Spleen (tissue), 11 donors: ENCODE measurements around the gene NKX2-2. TPM values are rescaled to one million over a fixed set of nuclear protein-coding genes. Genes with fewer than 3 reads are reported as not detected.

Source experiments
- DNase-seq: peaks from one replicate; pipeline ENCODE4 v3.0.0-alpha.2; 2020
- H3K27ac ChIP-seq, 8 donors: fragments of 200-600 bp; sonication (generic) in 7 of 8; 1 replicate in 4 of 8; 2 replicates in 4 of 8; pipeline versions ENCODE4 v1.5.0 to v1.8.0; 2016 to 2021; ENCODE audit warnings: inconsistent platforms in 4 of 8, mild to moderate bottlenecking in 4 of 8, moderate library complexity in 1 of 8
- H3K27me3 ChIP-seq, 7 donors: fragments of 200-600 bp; sonication (generic) in 6 of 7; replicated peaks in 1 of 7; 1 replicate in 4 of 7; 2 replicates in 3 of 7; pipeline versions ENCODE4 v1.5.0 to v1.8.0; 2016 to 2021; ENCODE audit warnings: inconsistent platforms in 3 of 7, mild to moderate bottlenecking in 1 of 7
- H3K36me3 ChIP-seq, 6 donors: fragments of 200-600 bp; sonication (generic) in 5 of 6; 1 replicate in 4 of 6; 2 replicates in 2 of 6; pipeline versions ENCODE4 v1.5.0 to v1.8.0; 2016 to 2021; ENCODE audit warnings: inconsistent platforms in 2 of 6
- H3K4me1 ChIP-seq, 6 donors: fragments of 200-600 bp; sonication (generic) in 5 of 6; 1 replicate in 3 of 6; 2 replicates in 3 of 6; pipeline versions ENCODE4 v1.5.0 to v1.8.0; 2016 to 2021; ENCODE audit warnings: inconsistent platforms in 3 of 6
- H3K4me3 ChIP-seq, 8 donors: fragments of 200-600 bp; sonication (generic) in 7 of 8; 1 replicate in 4 of 8; 2 replicates in 4 of 8; pipeline versions ENCODE4 v1.5.0 to v1.8.0; 2016 to 2021; ENCODE audit warnings: inconsistent platforms in 4 of 8, mild to moderate bottlenecking in 4 of 8, moderate library complexity in 2 of 8
- H3K9me3 ChIP-seq, 8 donors: fragments of 200-600 bp; sonication (generic) in 7 of 8; 1 replicate in 4 of 8; 2 replicates in 4 of 8; pipeline versions ENCODE4 v1.5.0 to v1.8.0; 2016 to 2021; ENCODE audit warnings: inconsistent platforms in 4 of 8
- POLR2A ChIP-seq, 3 donors: fragments of 450-650 bp; IDR thresholded peaks; one replicate each; pipeline ENCODE4 v1.5.1; 2017; ENCODE audit warnings: antibody characterized with exemption in 3 of 3, mild to moderate bottlenecking in 1 of 3
- POLR2AphosphoS5 ChIP-seq, 3 donors: sonication (generic); formaldehyde crosslinking; IDR thresholded peaks; one replicate each; pipeline ENCODE4 v1.5.1; 2017; ENCODE audit warnings: antibody characterized with exemption in 3 of 3
- WGBS, 5 donors: extraction: QIAGEN DNeasy Blood & Tissue Kit in 3 of 5; methylation state at CpG; one replicate each; pipeline versions ENCODE4 v1.1.5 to v1.1.7; 2013 to 2018; 5-methylcytosine and 5-hydroxymethylcytosine counted together
- intact Hi-C: fragments of 100-400 bp; cut with DNase I; formaldehyde crosslinking; loops from one replicate; pipeline ENCODE4 v1.15.0; 2023; ENCODE audit warnings: low total_unique reads
- polyA plus RNA-seq, 3 donors: library from polyadenylated mRNA; stranded (reverse); fragments of 200-250 nt; gene quantifications; one replicate each; pipeline ENCODE4 v1.2.1, GENCODE V29; 2013
- total RNA-seq, 7 donors: library from RNA; depleted of rRNA in 3 of 7; stranded (reverse); fragments of >200 nt in 3 of 7; fragmentation: NEBNext Ultra II Directional in 4 of 7; extraction: Animal tissue kit (Norgen Biotek cat#: 25700) in 4 of 7; gene quantifications; one replicate each; pipeline versions ENCODE4 v1.1.0 to v1.2.1, GENCODE V29; 2016 to 2021
- TF ChIP-seq, protein P1 (sequence below), 11 experiments: fragments of 200-600 bp in 7 of 11; fragments of 450-650 bp in 4 of 11; sonication (generic) in 4 of 11; IDR thresholded peaks in 8 of 11; conservative IDR thresholded peaks in 3 of 11; 1 replicate in 7 of 11; 2 replicates in 4 of 11; pipeline versions ENCODE4 v1.4.0 to v1.8.0; 2016 to 2021; ENCODE audit warnings: antibody characterized with exemption in 11 of 11, inconsistent platforms in 4 of 11, mild to moderate bottlenecking in 1 of 11
- donor health status: healthy with polysubstance abuse.
- donor health status: DM: no; HTN: no; CAD: no; lungs with moderate emphysema.
- donor health status: DM: no; HTN: no; CAD: no.
- donor health status: Bipolar disorder and iron deficiency.
- donor health status: healthy.
- donor health status: DM: no; HTN: no; CAD: no.
- donor health status: DM: yes; HTN: yes; CAD: no.

NKX2-2 gene
- total and polyA plus RNA-seq, 10 donors = 0.03 TPM; not detected in 9

DNA sequence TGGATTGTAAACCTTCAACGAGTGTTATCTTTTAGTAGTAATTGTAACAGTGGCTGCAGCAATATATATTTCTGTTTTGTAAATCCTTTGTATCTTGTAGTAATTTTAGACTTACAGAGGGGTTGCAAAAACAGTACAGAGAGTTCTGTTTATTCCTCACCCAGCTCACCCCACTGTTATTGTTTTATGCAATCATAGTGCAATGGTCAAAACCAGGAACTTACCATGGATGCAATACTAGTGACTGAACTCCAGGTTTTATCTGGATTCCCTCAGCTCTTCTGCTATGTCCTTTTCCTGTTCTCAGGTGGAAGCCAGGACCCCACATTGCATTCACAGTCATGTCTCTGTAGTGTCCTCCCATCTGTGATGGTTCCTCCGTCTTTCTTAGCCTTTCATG lies 42.5 kb upstream of the NKX2-2 start:
- TF ChIP-seq POLR2AphosphoS5 (IDR thresholded peaks at IDR 0.05) (no peak), POLR2A (IDR thresholded peaks at IDR 0.05) (no peak)
- TF ChIP-seq, protein P1, sequence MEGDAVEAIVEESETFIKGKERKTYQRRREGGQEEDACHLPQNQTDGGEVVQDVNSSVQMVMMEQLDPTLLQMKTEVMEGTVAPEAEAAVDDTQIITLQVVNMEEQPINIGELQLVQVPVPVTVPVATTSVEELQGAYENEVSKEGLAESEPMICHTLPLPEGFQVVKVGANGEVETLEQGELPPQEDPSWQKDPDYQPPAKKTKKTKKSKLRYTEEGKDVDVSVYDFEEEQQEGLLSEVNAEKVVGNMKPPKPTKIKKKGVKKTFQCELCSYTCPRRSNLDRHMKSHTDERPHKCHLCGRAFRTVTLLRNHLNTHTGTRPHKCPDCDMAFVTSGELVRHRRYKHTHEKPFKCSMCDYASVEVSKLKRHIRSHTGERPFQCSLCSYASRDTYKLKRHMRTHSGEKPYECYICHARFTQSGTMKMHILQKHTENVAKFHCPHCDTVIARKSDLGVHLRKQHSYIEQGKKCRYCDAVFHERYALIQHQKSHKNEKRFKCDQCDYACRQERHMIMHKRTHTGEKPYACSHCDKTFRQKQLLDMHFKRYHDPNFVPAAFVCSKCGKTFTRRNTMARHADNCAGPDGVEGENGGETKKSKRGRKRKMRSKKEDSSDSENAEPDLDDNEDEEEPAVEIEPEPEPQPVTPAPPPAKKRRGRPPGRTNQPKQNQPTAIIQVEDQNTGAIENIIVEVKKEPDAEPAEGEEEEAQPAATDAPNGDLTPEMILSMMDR (IDR thresholded peaks at IDR 0.05 in 8 of 11, conservative IDR thresholded peaks at IDR 0.05 in 3 of 11) = no peak
- peaks cover 0 to 52% (median 5%) of the 10 kb centered on the region in 7 donors for H3K27me3 ChIP-seq
- no peaks in the 10 kb centered on the region for H3K36me3 ChIP-seq
- H3K4me1 ChIP-seq = no peaks in the 10 kb centered on the region
- DNase-seq = no peak
- H3K4me3 ChIP-seq = no peak overlapping the region
- no peak overlapping the region for H3K27ac ChIP-seq
- no peaks in the 10 kb centered on the region for H3K9me3 ChIP-seq
- 72 to 91% (median 82%) methylated on average over 2 of the region's 2 CpGs for WGBS, 5 donors
- intact Hi-C loops = no loop called here

DNA sequence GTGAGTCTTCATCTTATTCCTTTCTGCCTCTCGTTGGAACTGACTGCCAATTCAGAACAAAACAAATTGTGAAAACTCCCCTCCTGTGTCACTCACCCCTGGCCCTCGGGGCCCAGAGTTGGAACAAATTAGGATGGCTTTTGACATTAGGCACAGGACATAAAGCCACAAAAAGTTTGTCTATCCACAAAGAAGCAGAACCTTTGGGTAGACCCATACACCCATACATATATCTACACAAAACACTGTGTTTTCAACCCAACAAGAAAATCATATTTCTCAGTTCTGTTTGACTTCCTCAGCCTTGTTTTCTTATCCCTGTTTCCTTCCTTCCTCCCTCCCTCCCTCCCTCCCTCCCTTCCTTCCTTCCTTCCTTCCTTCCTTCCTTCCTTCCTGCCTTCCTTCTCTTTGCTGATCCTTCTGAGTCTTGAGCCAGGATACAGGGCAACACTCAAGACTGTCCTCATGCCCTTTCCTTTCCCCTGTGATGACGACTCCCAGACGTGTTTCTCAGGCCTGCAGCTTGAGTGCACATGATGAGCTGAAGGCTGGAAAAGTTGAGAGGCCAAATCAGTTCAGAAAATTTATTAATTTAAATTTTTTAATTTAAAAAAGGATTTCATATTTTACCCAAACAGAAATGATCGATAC lies 41.7 kb upstream of the NKX2-2 start:
- Histone ChIP-seq H3K4me1 (no peaks in the 10 kb centered on the region), H3K27me3 (peaks cover 0 to 45% (median 4%) of the 10 kb centered on the region in 7 donors), H3K27ac (peak overlapping the region in 1 of 8 donors; percentile 3), H3K36me3 (no peaks in the 10 kb centered on the region), H3K4me3 (no peak overlapping the region), H3K9me3 (no peaks in the 10 kb centered on the region)
- TF ChIP-seq, protein P1 (IDR thresholded peaks at IDR 0.05 in 8 of 11, conservative IDR thresholded peaks at IDR 0.05 in 3 of 11) = no peak
- no peak for TF ChIP-seq POLR2AphosphoS5 (IDR thresholded peaks at IDR 0.05)
- no peak for TF ChIP-seq POLR2A (IDR thresholded peaks at IDR 0.05)
- intact Hi-C loops = no loop called here
- 49 to 68% (median 67%) methylated on average over 5 of the region's 5 CpGs for WGBS, 5 donors
- no peak for DNase-seq

DNA sequence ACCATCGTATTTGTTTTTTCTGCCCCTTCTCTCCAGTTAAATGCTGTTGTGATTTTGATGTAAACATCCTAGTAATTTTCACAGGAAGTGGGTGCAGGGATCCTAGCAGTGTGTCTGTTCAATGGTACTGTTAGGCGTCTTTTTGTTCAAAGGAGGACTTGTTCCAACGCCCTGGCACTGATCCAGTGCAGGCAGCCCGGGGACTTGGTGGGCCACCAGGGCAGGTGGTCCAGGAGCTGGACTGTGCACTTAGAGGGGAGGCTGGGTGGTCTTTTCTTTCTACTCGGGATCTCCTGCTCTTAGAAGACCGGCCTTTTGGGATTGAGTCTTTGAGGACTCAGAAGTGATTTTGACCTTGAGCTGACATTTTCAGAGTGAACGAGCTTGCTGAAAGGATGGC lies 41.1 kb upstream of the NKX2-2 start:
- Histone ChIP-seq H3K27me3 (peaks cover 0 to 43% (median 0%) of the 10 kb centered on the region in 7 donors), H3K9me3 (no peaks in the 10 kb centered on the region), H3K4me3 (no peak overlapping the region), H3K27ac (peak overlapping the region in 1 of 8 donors; percentile 3), H3K4me1 (no peaks in the 10 kb centered on the region), H3K36me3 (no peaks in the 10 kb centered on the region)
- WGBS, 5 donors = 58 to 74% (median 66%) methylated on average over 7 of the region's 7 CpGs
- intact Hi-C loops = no loop called here
- DNase-seq = no peak
- TF ChIP-seq POLR2AphosphoS5 (IDR thresholded peaks at IDR 0.05) (no peak), POLR2A (IDR thresholded peaks at IDR 0.05) (no peak)
- TF ChIP-seq, protein P1 (IDR thresholded peaks at IDR 0.05 in 8 of 11, conservative IDR thresholded peaks at IDR 0.05 in 3 of 11) = no peak

DNA sequence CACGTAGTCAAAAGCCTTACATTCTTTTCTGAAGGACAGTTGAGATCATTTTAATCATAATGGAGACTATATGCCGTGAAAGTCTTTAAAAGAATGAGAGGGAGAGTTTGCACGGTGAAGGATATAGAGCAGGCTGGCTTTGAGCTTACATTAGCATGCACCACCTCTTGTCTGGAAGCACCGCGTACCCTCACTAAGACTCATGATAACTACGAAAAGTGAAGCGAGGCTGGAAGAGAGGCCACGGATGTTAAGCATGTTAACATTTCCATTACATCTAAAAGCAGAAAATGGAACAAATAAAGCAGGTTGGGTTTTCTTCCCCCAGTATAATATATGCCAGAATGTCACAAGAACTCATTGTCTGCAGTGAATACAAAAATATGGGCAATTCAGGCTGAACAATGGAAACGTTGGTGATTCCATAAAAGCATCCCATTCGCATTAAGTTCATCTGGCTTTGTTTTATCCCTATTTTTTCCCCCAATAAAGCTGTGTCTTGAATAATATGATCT lies 40.6 kb upstream of the NKX2-2 start:
- H3K27ac ChIP-seq = no peak overlapping the region
- intact Hi-C loops = no loop called here
- peaks cover 0 to 42% (median 0%) of the 10 kb centered on the region in 7 donors for H3K27me3 ChIP-seq
- WGBS, 5 donors = 71 to 82% (median 80%) methylated on average over 10 of the region's 10 CpGs
- no peak for DNase-seq
- no peak overlapping the region for H3K4me3 ChIP-seq
- TF ChIP-seq POLR2AphosphoS5 (IDR thresholded peaks at IDR 0.05) (no peak), POLR2A (IDR thresholded peaks at IDR 0.05) (no peak)
- TF ChIP-seq, protein P1 (IDR thresholded peaks at IDR 0.05 in 8 of 11, conservative IDR thresholded peaks at IDR 0.05 in 3 of 11) = no peak
- no peaks in the 10 kb centered on the region for H3K36me3 ChIP-seq
- no peaks in the 10 kb centered on the region for H3K9me3 ChIP-seq
- H3K4me1 ChIP-seq = no peaks in the 10 kb centered on the region
